Measurements from ENCODE around the gene CRYBG1. TPM values are rescaled to one million over a fixed set of nuclear protein-coding genes. Genes with fewer than 3 reads are reported as not detected.
A peak's percentile ranks its signal among the peaks of the same experiment; 100 is the strongest.

Gene CRYBG1
- total and polyA plus RNA-seq, 2 of the 13 experiments (the other 11 are each of a cell fraction or from before 2014, with no cell fraction given), result 10.1 to 21.9 TPM

GRCh38 chr6:106512048-106512967 lies 151.8 kb downstream of the CRYBG1 start (continued):
- TF ChIP-seq ZFP36 (IDR thresholded peaks at IDR 0.05; ENCODE audit: borderline replicate concordance, low read depth, low read length, partially characterized antibody) (no peak), SNAI1 (CRISPR knock-in tag; IDR thresholded peaks at IDR 0.05; ENCODE audit: borderline replicate concordance) (peak; percentile 74; the same call in 1 of the 2 replicates), ZBTB1 (CRISPR knock-in tag; IDR thresholded peaks at IDR 0.05; ENCODE audit: borderline replicate concordance) (no peak), NONO (IDR thresholded peaks at IDR 0.05) (no peak), NONO (CRISPR knock-in tag; conservative IDR thresholded peaks at IDR 0.05) (peak; percentile 76; the same call in 1 of the 2 replicates), YEATS4 (CRISPR knock-in tag; IDR thresholded peaks at IDR 0.05; ENCODE audit: borderline replicate concordance) (no peak), ZNF34 (CRISPR knock-in tag; IDR thresholded peaks at IDR 0.05; ENCODE audit: borderline replicate concordance) (0 out of 2 replicates have a peak, but pooled peaks have one; percentile 79), SAP130 (CRISPR knock-in tag; IDR thresholded peaks at IDR 0.05; ENCODE audit: low read depth) (peak; percentile 63; the same call in 1 of the 2 replicates), NKX3-1 (CRISPR knock-in tag; IDR thresholded peaks at IDR 0.05) (no peak), ZBTB43 (CRISPR knock-in tag; conservative IDR thresholded peaks at IDR 0.05) (no peak), THYN1 (CRISPR knock-in tag; IDR thresholded peaks at IDR 0.05; ENCODE audit: borderline replicate concordance, low read depth) (0 out of 2 replicates have a peak, but pooled peaks have one; percentile 65), SNRNP70 (IDR thresholded peaks at IDR 0.05; ENCODE audit: low read depth, low read length) (no peak), ERF (CRISPR knock-in tag; IDR thresholded peaks at IDR 0.05) (peak; percentile 21; the same call in 1 of the 2 replicates), RBM22 (optimal IDR thresholded peaks at IDR 0.05; ENCODE audit: low read length) (no peak), ZNF280D (CRISPR knock-in tag; IDR thresholded peaks at IDR 0.05) (peak; percentile 78; the same call in 1 of the 2 replicates), TRIM24 (CRISPR knock-in tag; IDR thresholded peaks at IDR 0.05) (no peak), TOE1 (CRISPR knock-in tag; IDR thresholded peaks at IDR 0.05) (no peak), KDM3A (CRISPR knock-in tag; IDR thresholded peaks at IDR 0.05; ENCODE audit: low read depth) (0 out of 2 replicates have a peak, but pooled peaks have one; percentile 9), HES4 (CRISPR knock-in tag; IDR thresholded peaks at IDR 0.05; ENCODE audit: borderline replicate concordance) (peak; percentile 71), IRF9 (CRISPR knock-in tag; IDR thresholded peaks at IDR 0.05; ENCODE audit: borderline replicate concordance) (0 out of 2 replicates have a peak, but pooled peaks have one; percentile 19), ZNF354B (CRISPR knock-in tag; IDR thresholded peaks at IDR 0.05) (0 out of 2 replicates have a peak, but pooled peaks have one; percentile 22), ZNF720 (CRISPR knock-in tag; IDR thresholded peaks at IDR 0.05) (no peak), LCORL (IDR thresholded peaks at IDR 0.05) (no peak), LCORL (CRISPR knock-in tag; IDR thresholded peaks at IDR 0.05) (peak; percentile 31; the same call in 1 of the 2 replicates), MTA1 (CRISPR knock-in tag; IDR thresholded peaks at IDR 0.05; ENCODE audit: borderline replicate concordance) (peak; percentile 56; the same call in 1 of the 2 replicates)
